K562 (cell line): ENCODE results near the gene GPR85. TPM values are rescaled to one million over a fixed set of nuclear protein-coding genes. Genes with fewer than 3 reads are reported as not detected.
A peak's percentile ranks its signal among the peaks of the same experiment; 100 is the strongest.

Experiments
- ASH1L ChIP-seq: fragments of 450-650 bp; IDR thresholded peaks from 2 replicates; pipeline ENCODE4 v1.6.1; 2018; ENCODE audit warnings: borderline replicate concordance, mild to moderate bottlenecking, low read depth; ENCODE audit not compliant: partially characterized antibody
- CHCHD3 ChIP-seq: fragments of 250-450 bp; sonication (Bioruptor Pico); IDR thresholded peaks from 2 replicates; pipeline ENCODE4 v2.1.2; 2022; ENCODE audit warnings: mild to moderate bottlenecking
- DACH1 ChIP-seq: fragments of 450-650 bp; IDR thresholded peaks from 2 replicates; pipeline ENCODE4 v1.6.1; 2018; ENCODE audit not compliant: partially characterized antibody
- NR2F6 ChIP-seq: fragments of 450-650 bp; formaldehyde crosslinking; IDR thresholded peaks from 2 replicates; pipeline ENCODE4 v1.4.0; 2020; ENCODE audit warnings: mild to moderate bottlenecking
- SMARCC2 ChIP-seq: fragments of 450-650 bp; IDR thresholded peaks from 2 replicates; pipeline ENCODE4 v1.6.1; 2017; ENCODE audit warnings: antibody characterized with exemption, moderate library complexity, mild to moderate bottlenecking, low read depth
- SRSF7 ChIP-seq: fragments of 200-400 bp; formaldehyde crosslinking; optimal IDR thresholded peaks from 2 replicates; pipeline ENCODE3; 2017; ENCODE audit warnings: mild to moderate bottlenecking, low read depth, low read length
- ZC3H11A ChIP-seq: IDR thresholded peaks from 2 replicates; pipeline ENCODE4 v1.6.1; 2012; ENCODE audit warnings: low read depth, low read length, improper control_type of control experiment
- ZNF263 ChIP-seq: sonication (generic); formaldehyde crosslinking; IDR thresholded peaks from 2 replicates; pipeline ENCODE4 v1.8.0; 2022; ENCODE audit warnings: mild to moderate bottlenecking, missing genetic modification reagents, borderline replicate concordance
- ZNF431 ChIP-seq: sonication (generic); formaldehyde crosslinking; IDR thresholded peaks from 2 replicates; pipeline ENCODE4 v1.8.0; 2022; ENCODE audit warnings: mild to moderate bottlenecking, missing genetic modification reagents
- ZNF589 ChIP-seq: fragments of 200-800 bp; sonication (Bioruptor generic); IDR thresholded peaks from 2 replicates; pipeline ENCODE4 v1.6.1; 2016; ENCODE audit warnings: low read depth, missing genetic modification characterization, missing compliant biosample characterization
- polyA plus RNA-seq, 8 experiments: library from polyadenylated mRNA; depleted of rRNA in 4 of 8; stranded (reverse) in 5 of 8; unstranded in 3 of 8; fragments of >200 nt; fragmentation: Nextera tagmentation in 2 of 8; fragmentation: Illumina TruSeq in 1 of 8; extraction: Ambion mirVana in 2 of 8; extraction: Trizol in 1 of 8; gene quantifications; 2 replicates each; pipeline versions ENCODE4 v1.2.1 to v1.2.3, GENCODE V29; 2011 to 2014; ENCODE audit warnings: inconsistent platforms in 1 of 8, missing spikeins in 1 of 8
- total RNA-seq, 7 experiments: library from RNA; depleted of rRNA in 6 of 7; stranded (reverse); fragments of >200 nt in 6 of 7; fragmentation: Illumina TruSeq in 2 of 7; extraction: Trizol in 2 of 7; gene quantifications; 2 replicates each; pipeline versions ENCODE4 v1.2.1 to v1.2.3, GENCODE V29; 2011 to 2021; ENCODE audit warnings: low replicate concordance in 1 of 7
- TF ChIP-seq, protein P1 (sequence below): sonication (generic); formaldehyde crosslinking; IDR thresholded peaks from 2 replicates; pipeline ENCODE4 v1.8.0; 2023; ENCODE audit warnings: mild to moderate bottlenecking, missing genetic modification reagents
- TF ChIP-seq, protein P2 (sequence below): fragments of 200-600 bp; sonication (generic); IDR thresholded peaks from one replicate; pipeline ENCODE4 v1.6.1; 2012; ENCODE audit warnings: mild to moderate bottlenecking, low read depth, low read length, inconsistent platforms
- TF ChIP-seq, protein P3 (sequence below): sonication (generic); IDR thresholded peaks from 2 replicates; pipeline ENCODE4 v1.6.1; 2016

GPR85 gene
- total and polyA plus RNA-seq, 9 of the 15 experiments (the other 6 are each of a cell fraction or from before 2014, with no cell fraction given): 2.9 to 18.2 (median 4.0) TPM

DNA sequence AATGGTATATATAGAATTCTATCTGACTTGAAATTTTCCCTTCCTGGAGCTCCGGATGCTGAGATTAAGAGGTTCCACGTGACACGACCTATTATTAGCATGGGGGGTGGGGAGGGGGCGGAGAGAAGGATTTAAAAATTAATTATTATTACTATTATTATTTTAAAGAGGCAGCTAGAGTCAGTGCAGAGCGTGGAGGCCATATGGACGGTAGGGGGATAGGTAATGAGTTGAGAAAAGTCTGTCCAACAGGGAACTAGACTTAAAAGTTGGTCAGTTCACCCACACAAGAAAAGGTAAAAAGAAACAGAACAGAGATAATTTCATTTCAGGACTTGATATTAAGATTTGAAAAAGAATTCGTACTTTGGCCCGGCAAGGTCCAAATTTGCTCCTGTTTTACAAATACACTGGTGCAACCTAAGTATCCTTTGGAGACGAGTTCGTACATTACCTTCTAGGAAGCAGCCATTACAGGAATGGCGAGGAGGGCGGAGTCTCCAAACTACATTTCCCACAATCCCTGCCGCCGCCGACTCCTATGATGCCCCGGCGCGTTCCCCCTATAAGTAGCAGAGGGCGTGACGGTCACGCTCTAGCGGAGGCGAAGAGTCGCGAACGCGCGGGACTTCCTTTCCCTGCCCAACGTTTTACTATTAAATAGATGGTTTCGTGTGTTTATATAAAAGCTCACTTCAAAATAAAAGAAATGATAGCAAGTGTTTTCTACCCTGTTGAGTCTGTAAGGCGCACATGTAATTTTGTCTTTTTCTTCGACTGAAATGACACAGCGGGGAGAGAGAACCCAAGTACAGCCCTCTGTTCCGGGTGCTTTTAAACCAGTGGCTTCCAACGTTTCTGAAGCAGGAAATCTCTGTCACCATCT is 31.7 kb upstream of the GPR85 start, which contains the start of gene SMIM30 (continued):
- no peak for TF ChIP-seq NR2F6 (CRISPR knock-in tag)
- TF ChIP-seq, protein P1, sequence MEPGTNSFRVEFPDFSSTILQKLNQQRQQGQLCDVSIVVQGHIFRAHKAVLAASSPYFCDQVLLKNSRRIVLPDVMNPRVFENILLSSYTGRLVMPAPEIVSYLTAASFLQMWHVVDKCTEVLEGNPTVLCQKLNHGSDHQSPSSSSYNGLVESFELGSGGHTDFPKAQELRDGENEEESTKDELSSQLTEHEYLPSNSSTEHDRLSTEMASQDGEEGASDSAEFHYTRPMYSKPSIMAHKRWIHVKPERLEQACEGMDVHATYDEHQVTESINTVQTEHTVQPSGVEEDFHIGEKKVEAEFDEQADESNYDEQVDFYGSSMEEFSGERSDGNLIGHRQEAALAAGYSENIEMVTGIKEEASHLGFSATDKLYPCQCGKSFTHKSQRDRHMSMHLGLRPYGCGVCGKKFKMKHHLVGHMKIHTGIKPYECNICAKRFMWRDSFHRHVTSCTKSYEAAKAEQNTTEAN: no peak
- TF ChIP-seq DACH1: peak; percentile 84
- no peak for TF ChIP-seq ZNF263 (CRISPR knock-in tag)
- TF ChIP-seq CHCHD3 (CRISPR knock-in tag): no peak
- TF ChIP-seq ZNF589 (CRISPR knock-in tag): peak; percentile 84
- TF ChIP-seq, protein P2, sequence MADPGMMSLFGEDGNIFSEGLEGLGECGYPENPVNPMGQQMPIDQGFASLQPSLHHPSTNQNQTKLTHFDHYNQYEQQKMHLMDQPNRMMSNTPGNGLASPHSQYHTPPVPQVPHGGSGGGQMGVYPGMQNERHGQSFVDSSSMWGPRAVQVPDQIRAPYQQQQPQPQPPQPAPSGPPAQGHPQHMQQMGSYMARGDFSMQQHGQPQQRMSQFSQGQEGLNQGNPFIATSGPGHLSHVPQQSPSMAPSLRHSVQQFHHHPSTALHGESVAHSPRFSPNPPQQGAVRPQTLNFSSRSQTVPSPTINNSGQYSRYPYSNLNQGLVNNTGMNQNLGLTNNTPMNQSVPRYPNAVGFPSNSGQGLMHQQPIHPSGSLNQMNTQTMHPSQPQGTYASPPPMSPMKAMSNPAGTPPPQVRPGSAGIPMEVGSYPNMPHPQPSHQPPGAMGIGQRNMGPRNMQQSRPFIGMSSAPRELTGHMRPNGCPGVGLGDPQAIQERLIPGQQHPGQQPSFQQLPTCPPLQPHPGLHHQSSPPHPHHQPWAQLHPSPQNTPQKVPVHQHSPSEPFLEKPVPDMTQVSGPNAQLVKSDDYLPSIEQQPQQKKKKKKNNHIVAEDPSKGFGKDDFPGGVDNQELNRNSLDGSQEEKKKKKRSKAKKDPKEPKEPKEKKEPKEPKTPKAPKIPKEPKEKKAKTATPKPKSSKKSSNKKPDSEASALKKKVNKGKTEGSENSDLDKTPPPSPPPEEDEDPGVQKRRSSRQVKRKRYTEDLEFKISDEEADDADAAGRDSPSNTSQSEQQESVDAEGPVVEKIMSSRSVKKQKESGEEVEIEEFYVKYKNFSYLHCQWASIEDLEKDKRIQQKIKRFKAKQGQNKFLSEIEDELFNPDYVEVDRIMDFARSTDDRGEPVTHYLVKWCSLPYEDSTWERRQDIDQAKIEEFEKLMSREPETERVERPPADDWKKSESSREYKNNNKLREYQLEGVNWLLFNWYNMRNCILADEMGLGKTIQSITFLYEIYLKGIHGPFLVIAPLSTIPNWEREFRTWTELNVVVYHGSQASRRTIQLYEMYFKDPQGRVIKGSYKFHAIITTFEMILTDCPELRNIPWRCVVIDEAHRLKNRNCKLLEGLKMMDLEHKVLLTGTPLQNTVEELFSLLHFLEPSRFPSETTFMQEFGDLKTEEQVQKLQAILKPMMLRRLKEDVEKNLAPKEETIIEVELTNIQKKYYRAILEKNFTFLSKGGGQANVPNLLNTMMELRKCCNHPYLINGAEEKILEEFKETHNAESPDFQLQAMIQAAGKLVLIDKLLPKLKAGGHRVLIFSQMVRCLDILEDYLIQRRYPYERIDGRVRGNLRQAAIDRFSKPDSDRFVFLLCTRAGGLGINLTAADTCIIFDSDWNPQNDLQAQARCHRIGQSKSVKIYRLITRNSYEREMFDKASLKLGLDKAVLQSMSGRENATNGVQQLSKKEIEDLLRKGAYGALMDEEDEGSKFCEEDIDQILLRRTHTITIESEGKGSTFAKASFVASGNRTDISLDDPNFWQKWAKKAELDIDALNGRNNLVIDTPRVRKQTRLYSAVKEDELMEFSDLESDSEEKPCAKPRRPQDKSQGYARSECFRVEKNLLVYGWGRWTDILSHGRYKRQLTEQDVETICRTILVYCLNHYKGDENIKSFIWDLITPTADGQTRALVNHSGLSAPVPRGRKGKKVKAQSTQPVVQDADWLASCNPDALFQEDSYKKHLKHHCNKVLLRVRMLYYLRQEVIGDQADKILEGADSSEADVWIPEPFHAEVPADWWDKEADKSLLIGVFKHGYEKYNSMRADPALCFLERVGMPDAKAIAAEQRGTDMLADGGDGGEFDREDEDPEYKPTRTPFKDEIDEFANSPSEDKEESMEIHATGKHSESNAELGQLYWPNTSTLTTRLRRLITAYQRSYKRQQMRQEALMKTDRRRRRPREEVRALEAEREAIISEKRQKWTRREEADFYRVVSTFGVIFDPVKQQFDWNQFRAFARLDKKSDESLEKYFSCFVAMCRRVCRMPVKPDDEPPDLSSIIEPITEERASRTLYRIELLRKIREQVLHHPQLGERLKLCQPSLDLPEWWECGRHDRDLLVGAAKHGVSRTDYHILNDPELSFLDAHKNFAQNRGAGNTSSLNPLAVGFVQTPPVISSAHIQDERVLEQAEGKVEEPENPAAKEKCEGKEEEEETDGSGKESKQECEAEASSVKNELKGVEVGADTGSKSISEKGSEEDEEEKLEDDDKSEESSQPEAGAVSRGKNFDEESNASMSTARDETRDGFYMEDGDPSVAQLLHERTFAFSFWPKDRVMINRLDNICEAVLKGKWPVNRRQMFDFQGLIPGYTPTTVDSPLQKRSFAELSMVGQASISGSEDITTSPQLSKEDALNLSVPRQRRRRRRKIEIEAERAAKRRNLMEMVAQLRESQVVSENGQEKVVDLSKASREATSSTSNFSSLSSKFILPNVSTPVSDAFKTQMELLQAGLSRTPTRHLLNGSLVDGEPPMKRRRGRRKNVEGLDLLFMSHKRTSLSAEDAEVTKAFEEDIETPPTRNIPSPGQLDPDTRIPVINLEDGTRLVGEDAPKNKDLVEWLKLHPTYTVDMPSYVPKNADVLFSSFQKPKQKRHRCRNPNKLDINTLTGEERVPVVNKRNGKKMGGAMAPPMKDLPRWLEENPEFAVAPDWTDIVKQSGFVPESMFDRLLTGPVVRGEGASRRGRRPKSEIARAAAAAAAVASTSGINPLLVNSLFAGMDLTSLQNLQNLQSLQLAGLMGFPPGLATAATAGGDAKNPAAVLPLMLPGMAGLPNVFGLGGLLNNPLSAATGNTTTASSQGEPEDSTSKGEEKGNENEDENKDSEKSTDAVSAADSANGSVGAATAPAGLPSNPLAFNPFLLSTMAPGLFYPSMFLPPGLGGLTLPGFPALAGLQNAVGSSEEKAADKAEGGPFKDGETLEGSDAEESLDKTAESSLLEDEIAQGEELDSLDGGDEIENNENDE: no peak
- TF ChIP-seq ZC3H11A: no peak
- no peak for TF ChIP-seq SRSF7
- TF ChIP-seq SMARCC2: peak; percentile 34; the same call in 1 of the 2 replicates
- no peak for TF ChIP-seq ZNF431 (CRISPR knock-in tag)
- peak; percentile 58 for TF ChIP-seq ASH1L
- TF ChIP-seq, protein P3, sequence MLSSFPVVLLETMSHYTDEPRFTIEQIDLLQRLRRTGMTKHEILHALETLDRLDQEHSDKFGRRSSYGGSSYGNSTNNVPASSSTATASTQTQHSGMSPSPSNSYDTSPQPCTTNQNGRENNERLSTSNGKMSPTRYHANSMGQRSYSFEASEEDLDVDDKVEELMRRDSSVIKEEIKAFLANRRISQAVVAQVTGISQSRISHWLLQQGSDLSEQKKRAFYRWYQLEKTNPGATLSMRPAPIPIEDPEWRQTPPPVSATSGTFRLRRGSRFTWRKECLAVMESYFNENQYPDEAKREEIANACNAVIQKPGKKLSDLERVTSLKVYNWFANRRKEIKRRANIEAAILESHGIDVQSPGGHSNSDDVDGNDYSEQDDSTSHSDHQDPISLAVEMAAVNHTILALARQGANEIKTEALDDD: no peak; the same call in 1 of the 2 replicates
